ENCODE results near the gene TEX47.
A peak's percentile ranks its signal among the peaks of the same experiment; 100 is the strongest.

The TEX47 gene

DNA sequence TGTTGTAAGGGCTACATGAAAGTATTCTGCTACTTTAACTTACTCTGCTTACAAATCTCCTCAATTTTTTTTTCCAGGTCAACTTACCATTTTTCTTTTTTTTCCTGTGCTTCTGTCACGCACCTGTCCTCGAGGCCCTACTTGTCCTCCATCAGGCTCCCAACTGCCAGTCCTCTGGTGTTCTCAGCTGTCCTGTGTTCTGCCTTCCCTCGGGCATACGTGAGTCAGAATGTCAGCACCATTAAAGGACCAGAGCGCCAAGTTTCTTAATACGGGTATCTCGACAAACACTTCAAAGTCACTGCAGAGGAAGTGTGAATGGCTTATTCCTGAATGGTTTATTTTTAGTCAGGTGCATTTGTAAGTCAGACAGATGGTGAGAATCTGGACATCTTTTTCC is at the start of gene TEX47:
Gene TEX47, minus strand, starts transcription at position 185 of the 400 bp plus-strand sequence. CDS start 795 bp downstream, outside the sequence.
- DNase-seq (ENCODE audit: low spot score) = no peak
- no peak for FAIRE-seq

DNA sequence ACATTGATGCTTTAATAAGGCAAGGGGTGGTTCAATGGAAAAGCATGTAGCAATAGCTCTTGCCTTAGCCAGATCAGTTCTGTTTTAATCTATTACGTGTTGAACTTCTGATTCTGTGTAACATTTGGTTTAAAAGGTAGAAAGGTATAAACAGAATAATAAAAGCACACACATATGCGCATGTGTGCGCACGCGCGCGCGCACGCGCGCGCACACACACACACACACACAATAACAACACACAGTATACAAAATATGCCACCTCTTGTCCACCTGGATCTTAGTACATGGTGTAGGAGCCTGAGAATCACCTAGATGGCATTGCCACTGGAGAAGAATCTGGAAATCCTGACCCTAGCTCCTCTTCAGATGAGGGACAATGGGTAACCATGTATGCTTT is 49.6 kb upstream of the TEX47 start:
- FAIRE-seq = no peak

GRCh38 chr7:88842201-88842600 is 46.7 kb upstream of the TEX47 start:
- DNase-seq (ENCODE audit: low spot score) = no peak
- peak; percentile 5 for FAIRE-seq

More for the DNA sequence above, 49.6 kb upstream of the TEX47 start:
- no peak for DNase-seq (ENCODE audit: low spot score)

DNA sequence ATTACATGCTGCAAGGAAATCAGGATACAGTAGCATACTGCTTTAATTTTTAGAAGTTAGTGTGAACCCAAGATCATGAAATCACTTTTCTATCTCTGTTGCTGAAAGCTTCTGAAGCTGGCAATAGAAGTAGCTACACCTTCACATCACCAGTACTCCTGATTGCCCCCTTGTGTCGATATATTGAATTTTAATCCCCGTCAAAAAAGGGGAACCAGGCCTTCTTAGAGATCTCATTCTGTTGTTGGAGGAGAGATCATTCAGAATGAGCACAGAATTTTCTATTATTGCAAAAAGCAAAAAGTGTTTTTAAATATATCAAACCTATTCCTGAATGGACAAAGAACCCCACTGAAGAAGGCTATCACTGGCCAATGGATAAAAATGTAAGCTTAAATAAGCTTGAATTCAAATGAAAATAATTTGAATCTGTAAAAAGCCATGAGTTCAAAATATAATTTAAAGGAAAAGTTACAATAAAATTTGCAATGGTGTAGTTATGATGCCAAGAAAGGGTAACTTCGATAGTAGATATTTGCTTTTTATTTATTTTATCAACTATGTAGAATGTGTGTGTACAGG is 39.7 kb upstream of the TEX47 start:
- DNase-seq (ENCODE audit: low spot score) (peak; percentile 44), FAIRE-seq (no peak)

DNA sequence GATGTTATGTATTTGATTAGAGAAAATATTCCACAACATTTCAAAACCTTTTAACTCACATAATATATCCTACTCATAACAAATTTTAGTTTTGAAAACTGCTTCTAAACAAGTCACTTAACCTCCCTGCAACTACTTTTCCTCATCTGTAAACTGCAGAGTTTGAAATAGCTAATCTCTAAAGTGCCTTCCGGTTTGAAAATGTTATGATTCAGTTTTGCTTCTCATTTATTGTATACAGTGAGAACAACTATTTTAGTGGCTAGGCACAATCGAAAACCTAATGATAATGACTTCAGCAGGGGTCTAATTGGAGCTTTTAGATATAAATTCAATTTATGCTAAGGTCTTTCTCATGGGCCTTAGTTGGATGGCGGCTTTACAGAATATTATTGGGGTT is 30.7 kb upstream of the TEX47 start:
- no peak for FAIRE-seq
- DNase-seq (ENCODE audit: low spot score) = no peak

DNA sequence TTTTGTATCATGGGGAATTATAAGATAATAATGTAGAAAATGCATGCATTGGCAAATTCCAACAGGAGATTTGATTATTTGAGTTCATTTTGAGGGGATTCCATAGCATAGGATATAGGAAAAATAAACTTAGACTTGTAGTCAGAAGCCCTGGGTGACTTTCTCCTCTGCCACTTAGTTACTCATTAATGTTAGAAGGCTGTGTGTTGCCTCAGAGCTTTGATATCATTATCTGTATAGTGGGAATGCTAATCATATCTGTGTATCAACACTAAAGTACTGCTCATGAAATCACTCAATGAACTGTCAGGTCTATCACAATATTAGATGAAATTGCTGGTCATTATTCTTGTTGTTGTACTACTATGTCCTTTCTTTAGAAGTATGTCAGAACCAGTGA is 23.0 kb upstream of the TEX47 start:
- FAIRE-seq (no peak), DNase-seq (ENCODE audit: low spot score) (no peak)

DNA sequence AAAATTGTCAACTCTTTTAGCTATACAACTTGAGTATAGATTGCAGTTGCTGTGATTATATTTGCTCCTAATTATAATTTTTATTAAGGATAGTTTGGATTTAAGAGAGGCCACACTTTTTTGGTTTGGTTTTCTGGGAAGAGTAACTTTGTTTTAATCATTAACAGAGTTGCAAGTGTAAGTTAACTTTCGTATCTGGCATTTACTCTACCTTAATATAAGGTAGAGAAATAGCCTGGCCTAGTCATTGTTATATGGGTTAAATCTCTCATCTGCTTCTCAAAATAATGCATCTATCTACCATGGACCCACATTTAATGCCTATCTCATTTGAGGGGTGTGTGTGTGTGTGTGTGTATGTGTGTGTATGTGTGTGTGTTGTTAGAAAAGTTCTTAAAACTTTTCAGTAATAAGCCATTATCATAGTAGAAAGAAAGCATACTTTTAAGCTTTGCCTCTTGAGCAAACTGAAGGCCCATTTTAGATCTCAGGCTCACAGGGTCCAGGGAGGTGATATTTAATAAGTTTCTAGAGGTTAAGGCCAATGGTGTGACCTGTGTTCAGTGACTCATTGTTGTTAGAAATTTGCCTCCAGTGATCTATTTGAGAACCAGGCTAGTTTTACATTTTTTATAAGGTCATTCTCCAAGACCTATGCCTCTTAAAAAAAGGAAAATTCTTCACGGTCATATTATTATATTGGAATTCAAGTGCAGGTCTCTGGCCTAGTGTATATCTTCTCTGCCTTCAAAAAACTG is 10.9 kb upstream of the TEX47 start:
- FAIRE-seq (no peak), DNase-seq (ENCODE audit: low spot score) (no peak)

DNA sequence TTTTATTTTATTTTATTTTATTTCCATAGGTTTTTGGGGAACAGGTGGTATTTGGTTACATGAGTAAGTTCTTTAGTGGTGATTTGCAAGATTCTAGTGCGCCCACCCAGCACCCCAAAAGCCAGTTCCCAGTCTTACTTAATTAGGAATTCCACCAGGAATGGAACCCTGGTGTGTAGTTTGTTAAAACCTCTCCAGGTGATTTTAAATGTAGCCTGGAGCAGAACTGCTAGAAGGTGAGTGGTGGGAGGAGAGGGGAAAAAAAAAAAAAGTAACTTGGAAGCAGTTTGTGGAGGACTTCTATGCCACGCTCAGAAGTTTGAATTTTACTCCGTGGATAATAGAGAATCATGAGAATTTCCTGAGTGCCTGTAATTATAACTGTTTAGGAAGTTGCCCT is 5.5 kb upstream of the TEX47 start:
- DNase-seq (ENCODE audit: low spot score) = no peak
- FAIRE-seq = no peak

GRCh38 chr7:88792361-88792760 is 3.2 kb downstream of the TEX47 start:
- DNase-seq (ENCODE audit: low spot score) (no peak), FAIRE-seq (no peak)

- FAIRE-seq = peak; percentile 61
- DNase-seq (ENCODE audit: low spot score) = no peak
These were observed 3.6 kb downstream of the TEX47 start for GRCh38 chr7:88791891-88792290.

DNA sequence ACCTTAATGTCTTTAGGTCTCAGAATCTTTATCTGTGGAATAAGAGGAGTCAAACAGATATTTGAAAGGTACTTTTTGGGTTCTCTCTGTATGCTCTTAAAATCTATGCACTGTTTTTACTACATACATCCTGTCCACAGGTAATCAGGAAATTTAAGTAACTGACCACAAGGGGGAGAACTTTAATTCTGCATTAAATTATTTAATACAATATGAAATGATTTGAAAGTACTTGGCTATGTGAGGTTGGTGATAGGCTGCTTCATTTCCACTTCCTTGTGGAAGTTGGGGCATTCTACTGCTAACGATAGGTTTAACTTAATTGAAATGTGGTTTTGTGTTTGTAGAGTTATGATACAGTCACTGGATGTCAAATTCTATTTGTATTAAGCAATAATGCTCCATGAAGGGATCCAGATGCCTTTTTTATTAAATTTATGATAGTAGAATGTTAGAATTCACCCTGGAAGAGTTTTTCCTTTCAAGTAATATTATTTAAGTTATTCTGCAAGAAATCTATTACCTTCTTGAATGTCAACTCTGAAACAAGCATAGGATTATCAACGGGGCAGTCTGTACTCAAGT is 6.0 kb downstream of the TEX47 start:
- FAIRE-seq (no peak), DNase-seq (ENCODE audit: low spot score) (peak; percentile 29)

DNA sequence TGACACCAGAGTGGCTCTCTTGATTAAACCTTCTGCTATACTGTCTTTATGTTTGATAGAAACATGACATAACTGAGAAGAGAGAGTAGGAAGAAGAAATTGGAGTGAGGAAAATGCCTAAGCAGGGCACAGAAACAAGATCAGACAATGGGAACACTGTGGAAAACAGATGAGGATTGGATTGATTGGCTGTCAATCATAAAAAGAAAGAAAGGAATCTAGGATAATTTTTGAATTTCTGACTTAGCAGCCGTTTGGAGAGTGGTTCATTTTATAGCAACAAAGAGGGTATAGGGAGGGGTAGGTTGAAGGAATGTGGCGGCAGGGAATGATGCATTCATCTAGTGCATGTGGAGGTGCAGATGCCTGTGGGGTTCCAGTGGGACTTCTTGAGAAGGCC is 7.8 kb downstream of the TEX47 start:
- FAIRE-seq (no peak), DNase-seq (ENCODE audit: low spot score) (no peak)

DNA sequence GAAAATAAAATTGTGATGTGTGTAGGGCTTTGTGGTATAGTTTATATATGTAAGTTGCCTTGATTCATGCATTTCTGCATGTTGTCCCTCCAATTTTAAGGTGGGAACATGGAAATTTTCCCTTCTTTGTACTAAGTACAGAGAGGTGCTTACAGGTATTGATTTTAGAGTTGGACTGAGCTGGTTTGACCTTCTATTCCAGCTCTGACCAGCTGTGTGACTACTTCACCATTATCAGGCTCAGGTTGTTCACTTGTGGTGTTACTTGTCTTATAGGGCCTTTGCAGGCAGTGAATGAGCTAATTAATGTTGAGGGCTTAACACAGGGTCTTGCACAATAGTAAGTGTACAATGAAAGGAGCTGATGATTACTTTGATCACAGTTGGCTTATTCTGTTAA is 19.7 kb downstream of the TEX47 start:
- no peak for FAIRE-seq
- DNase-seq (ENCODE audit: low spot score) = no peak

- DNase-seq (ENCODE audit: low spot score) = no peak
- no peak for FAIRE-seq
These were observed 22.8 kb downstream of the TEX47 start for GRCh38 chr7:88772776-88773175.

GRCh38 chr7:88771417-88771816 is 24.1 kb downstream of the TEX47 start:
- no peak for FAIRE-seq
- no peak for DNase-seq (ENCODE audit: low spot score)

DNA sequence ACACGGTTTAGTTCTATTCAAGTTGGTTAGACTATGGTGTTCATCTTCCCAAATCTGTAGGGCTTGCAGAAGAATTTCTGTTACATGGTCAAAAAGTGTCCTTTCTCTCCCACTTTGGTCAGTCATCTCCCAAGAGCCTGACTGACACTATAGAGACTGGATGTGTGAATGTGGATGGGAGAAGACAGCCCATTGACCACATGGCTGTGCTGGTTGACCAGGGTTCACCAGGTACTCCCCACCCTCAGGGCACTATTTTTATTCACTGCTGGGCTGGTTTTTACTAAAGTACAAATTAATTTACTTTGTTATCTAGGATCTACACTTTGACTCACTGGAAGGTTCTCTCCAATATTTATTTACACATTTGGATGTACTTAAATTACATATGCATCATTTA is 33.8 kb downstream of the TEX47 start:
- no peak for FAIRE-seq
- no peak for DNase-seq (ENCODE audit: low spot score)

GRCh38 chr7:88760136-88760515 is 35.4 kb downstream of the TEX47 start:
- DNase-seq (ENCODE audit: low spot score) (no peak), FAIRE-seq (peak; percentile 44)

DNA sequence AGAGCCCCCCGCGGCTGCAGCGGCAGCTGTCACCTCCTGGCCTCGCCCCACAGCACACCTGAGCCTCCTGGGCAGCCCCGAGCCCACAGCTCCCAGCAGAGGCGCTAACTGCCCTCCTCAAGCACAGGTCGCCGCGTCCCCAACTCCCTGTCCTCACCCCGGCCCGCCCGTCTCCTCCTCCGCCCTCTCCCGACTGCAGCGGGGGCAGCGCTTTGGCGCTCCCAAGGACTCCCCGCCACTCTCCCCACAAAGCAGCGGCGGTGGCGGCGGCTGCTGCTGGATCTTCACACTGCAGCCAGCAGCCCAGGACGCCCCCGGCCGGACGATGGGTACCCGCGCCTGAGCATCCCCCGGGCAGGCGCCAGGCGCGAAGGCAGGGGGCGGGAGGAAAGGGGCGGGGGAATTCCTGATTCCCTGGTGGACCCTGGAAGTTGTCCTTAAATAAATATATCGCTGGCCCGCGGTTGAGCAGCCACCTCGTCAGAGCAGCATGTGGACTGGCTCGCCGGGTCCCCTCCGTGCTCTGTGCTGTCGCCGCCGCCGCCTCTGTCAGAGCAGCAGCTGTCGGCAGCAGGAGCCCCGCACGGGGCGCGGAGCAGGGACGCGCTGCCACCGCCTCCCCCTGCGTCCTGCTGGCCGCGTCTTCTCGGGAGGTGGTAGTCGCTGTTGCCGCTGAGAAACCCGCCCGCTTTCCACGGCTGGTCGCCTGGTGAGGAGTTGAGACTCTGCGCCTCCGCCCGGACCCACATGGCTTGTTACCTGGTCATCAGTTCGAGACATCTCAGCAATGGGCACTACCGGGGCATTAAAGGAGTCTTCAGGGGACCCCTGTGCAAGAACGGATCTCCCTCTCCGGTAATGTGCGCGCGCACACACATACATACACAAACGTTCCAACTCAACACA is 36.1 kb downstream of the TEX47 start, which contains the start of gene ZNF804B:
Gene ZNF804B, plus strand, starts transcription at position 471 of the 906 bp plus-strand sequence. Its CDS starts 277 bp downstream, at position 748.
- FAIRE-seq (peak; percentile 40), DNase-seq (ENCODE audit: low spot score) (peak; percentile 69)

- FAIRE-seq = no peak
- peak; percentile 86 for DNase-seq (ENCODE audit: low spot score)
These were observed 36.9 kb downstream of the TEX47 start for GRCh38 chr7:88758381-88759229.

DNA sequence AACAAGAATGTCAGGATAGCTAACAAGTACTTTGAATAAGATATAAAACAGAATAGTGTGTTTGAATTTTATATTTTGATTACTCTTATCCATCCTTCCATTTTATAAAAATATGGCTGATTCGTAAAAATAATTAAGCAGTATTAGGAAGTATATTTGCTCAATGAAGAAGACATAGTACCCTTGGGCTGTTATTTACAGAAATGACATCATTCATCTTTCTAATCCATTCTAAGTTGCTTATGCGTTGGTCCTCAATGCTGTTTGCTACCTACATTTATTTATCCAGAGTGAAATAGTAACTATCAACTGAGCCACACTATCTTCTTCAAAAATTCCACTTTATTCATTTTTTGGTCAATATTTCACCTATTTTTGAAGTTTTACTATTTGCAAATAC is 38.2 kb downstream of the TEX47 start:
- FAIRE-seq = no peak
- DNase-seq (ENCODE audit: low spot score) = no peak

DNA sequence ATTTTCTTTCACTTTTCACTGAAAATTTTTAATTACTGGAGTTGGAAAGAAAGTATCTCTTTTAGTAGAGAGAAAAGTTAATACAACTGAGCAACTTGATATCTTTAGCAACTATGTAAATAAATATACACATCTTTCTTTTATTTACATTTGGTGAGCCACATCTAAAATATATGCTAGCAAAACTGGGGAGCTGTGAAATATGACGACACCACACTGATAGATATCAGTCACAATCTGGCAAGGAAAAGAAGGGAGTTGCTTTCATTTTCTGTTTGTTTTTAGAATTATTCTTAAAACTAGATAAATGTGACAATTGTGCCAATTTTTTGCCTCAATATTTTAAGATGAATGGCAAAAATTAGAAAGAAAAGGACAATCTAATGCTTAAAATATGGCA is 38.7 kb downstream of the TEX47 start:
- FAIRE-seq = no peak
- DNase-seq (ENCODE audit: low spot score) = no peak
